IMR-90 (cell line): ENCODE results near the gene URI1. TPM values are rescaled to one million over a fixed set of nuclear protein-coding genes. Genes with fewer than 3 reads are reported as not detected.

Experiments used
- ATAC-seq: fragments of 200-7000 bp; cut with Tn5 transposase; 2 replicates; pipeline ENCODE4 v1.9.1; 2020; ENCODE audit warnings: low read depth, mild to moderate bottlenecking, moderate library complexity
- BruUV-seq: library from RNA; stranded (reverse); fragments of 400-500 nt; replicated peaks from 2 replicates; lab custom pipeline; 2021; lab: Mats Ljungman, UMichigan
- CTCF ChIA-PET: fragments of 300-600 bp; formaldehyde crosslinking; extraction: SDS; loops from one replicate; lab custom pipeline; 2021; ENCODE audit warnings: antibody characterized with exemption; lab: Yijun Ruan, JAX
- POLR2A ChIA-PET: fragments of 300-600 bp; sonication (Branson Sonifier 250); formaldehyde crosslinking; loops from one replicate; lab custom pipeline; 2022; ENCODE audit warnings: antibody characterized with exemption; ENCODE audit not compliant: unreplicated experiment; lab: Charles Lee
- DNase-seq: peaks from one replicate; pipeline ENCODE4 v3.0.0; 2013
- H2AFZ ChIP-seq: replicated peaks from 2 replicates; pipeline ENCODE3; 2013; ENCODE audit warnings: low read length, mild to moderate bottlenecking; ENCODE audit not compliant: poor library complexity
- H2AK5ac ChIP-seq: 2 replicates; pipeline ENCODE4 v1.6.1; 2013; ENCODE audit warnings: low read depth, low read length, inconsistent platforms
- H2AK9ac ChIP-seq: replicated peaks from 2 replicates; pipeline ENCODE3; 2013; ENCODE audit warnings: mild to moderate bottlenecking, low read depth, low read length, moderate library complexity; ENCODE audit not compliant: poor library complexity
- H2BK120ac ChIP-seq: 2 replicates; pipeline ENCODE4 v1.6.1; 2013; ENCODE audit warnings: low read depth, low read length, inconsistent platforms
- H2BK15ac ChIP-seq: 3 replicates; pipeline ENCODE4 v1.6.1; 2013; ENCODE audit warnings: low read depth, low read length, inconsistent platforms
- H2BK20ac ChIP-seq: 2 replicates; pipeline ENCODE4 v1.6.1; 2013; ENCODE audit warnings: low read depth, mild to moderate bottlenecking, inconsistent platforms, low read length, moderate library complexity
- H2BK5ac ChIP-seq: 2 replicates; pipeline ENCODE4 v1.6.1; 2013; ENCODE audit warnings: mild to moderate bottlenecking, low read depth, low read length, inconsistent platforms; ENCODE audit not compliant: poor library complexity, severe bottlenecking
- H3K14ac ChIP-seq: replicated peaks from 2 replicates; pipeline ENCODE4 v1.6.1; 2013; ENCODE audit warnings: low read depth, low read length, inconsistent platforms
- H3K18ac ChIP-seq: 2 replicates; pipeline ENCODE4 v1.6.1; 2013; ENCODE audit warnings: low read depth, low read length, control low read depth
- H3K23ac ChIP-seq: 2 replicates; pipeline ENCODE4 v1.6.1; 2013; ENCODE audit warnings: low read depth, low read length, inconsistent platforms
- H3K27ac ChIP-seq: 2 replicates; pipeline ENCODE4 v1.5.1; 2013; ENCODE audit warnings: mild to moderate bottlenecking, control low read depth, low read length; ENCODE audit not compliant: insufficient read depth
- H3K27me3 ChIP-seq: 2 replicates; pipeline ENCODE4 v1.6.1; 2013; ENCODE audit warnings: low read length; ENCODE audit not compliant: control insufficient read depth, insufficient read depth
- H3K36me3 ChIP-seq: 2 replicates; pipeline ENCODE4 v1.6.1; 2013; ENCODE audit warnings: low read length, mixed read lengths; ENCODE audit not compliant: control insufficient read depth, insufficient read depth
- H3K4ac ChIP-seq: 2 replicates; pipeline ENCODE4 v1.6.1; 2013; ENCODE audit warnings: low read depth, low read length, inconsistent platforms
- H3K4me1 ChIP-seq: 2 replicates; pipeline ENCODE4 v1.6.1; 2013; ENCODE audit warnings: low read length, mixed read lengths; ENCODE audit not compliant: control insufficient read depth, insufficient read depth
- H3K4me2 ChIP-seq: 2 replicates; pipeline ENCODE4 v1.6.1; 2013; ENCODE audit warnings: low read depth, mild to moderate bottlenecking, control low read depth, low read length, moderate library complexity
- H3K4me3 ChIP-seq: 2 replicates; pipeline ENCODE4 v1.5.1; 2013; ENCODE audit warnings: low read depth, mild to moderate bottlenecking, control low read depth, low read length, moderate library complexity; ENCODE audit not compliant: insufficient read depth
- H3K56ac ChIP-seq: 2 replicates; pipeline ENCODE4 v1.6.1; 2013; ENCODE audit warnings: low read length, inconsistent platforms; ENCODE audit not compliant: insufficient read depth; ENCODE audit errors: extremely low read depth
- H3K79me1 ChIP-seq, 2 experiments: 2 replicates each; pipeline ENCODE4 v1.6.1; 2013; ENCODE audit warnings: low read length in 2 of 2, inconsistent platforms in 1 of 2, low read depth in 1 of 2
- H3K9ac ChIP-seq: 2 replicates; pipeline ENCODE4 v1.6.1; 2013; ENCODE audit warnings: low read depth, low read length, control low read depth
- H3K9me1 ChIP-seq: 2 replicates; pipeline ENCODE4 v1.6.1; 2013; ENCODE audit warnings: low read length, inconsistent platforms; ENCODE audit not compliant: insufficient read depth
- H3K9me3 ChIP-seq: 2 replicates; pipeline ENCODE4 v1.6.1; 2013; ENCODE audit warnings: low read length; ENCODE audit not compliant: control insufficient read depth, insufficient read depth
- H4K20me1 ChIP-seq: 2 replicates; pipeline ENCODE4 v1.6.1; 2013; ENCODE audit warnings: low read length, inconsistent platforms; ENCODE audit not compliant: insufficient read depth
- H4K5ac ChIP-seq: 2 replicates; pipeline ENCODE4 v1.6.1; 2013; ENCODE audit warnings: mild to moderate bottlenecking, low read depth, low read length, control low read depth
- H4K8ac ChIP-seq, 2 experiments: 2 replicates each; pipeline ENCODE4 v1.6.1; 2013; ENCODE audit warnings: low read depth in 2 of 2, low read length in 2 of 2, control low read depth in 1 of 2, inconsistent platforms in 1 of 2
- H4K91ac ChIP-seq: 2 replicates; pipeline ENCODE4 v1.6.1; 2013; ENCODE audit warnings: low read depth, low read length, inconsistent platforms; ENCODE audit not compliant: insufficient read depth
- BHLHE40 ChIP-seq: fragments of 150-350 bp; IDR thresholded peaks from 2 replicates; pipeline ENCODE4 v1.6.1; 2016; ENCODE audit warnings: mild to moderate bottlenecking, low read depth, low read length
- CEBPB ChIP-seq: IDR thresholded peaks from 2 replicates; pipeline ENCODE4 v1.6.1; 2012; ENCODE audit warnings: low read depth, low read length, improper control_type of control experiment
- CTCF ChIP-seq: conservative IDR thresholded peaks from 2 replicates; pipeline ENCODE4 v1.5.1; 2012; ENCODE audit warnings: mild to moderate bottlenecking, low read depth, low read length, improper control_type of control experiment
- ELK1 ChIP-seq: fragments of 150-350 bp; IDR thresholded peaks from 2 replicates; pipeline ENCODE4 v1.6.1; 2016; ENCODE audit warnings: low read depth, mild to moderate bottlenecking, low read length, moderate library complexity, borderline replicate concordance
- FOS ChIP-seq: fragments of 150-350 bp; IDR thresholded peaks from 2 replicates; pipeline ENCODE4 v1.6.1; 2016; ENCODE audit warnings: low read depth, low read length
- MAZ ChIP-seq: IDR thresholded peaks from 2 replicates; pipeline ENCODE4 v1.6.1; 2012; ENCODE audit warnings: low read depth, mild to moderate bottlenecking, low read length, improper control_type of control experiment, moderate library complexity, borderline replicate concordance
- MXI1 ChIP-seq: IDR thresholded peaks from 2 replicates; pipeline ENCODE4 v1.6.1; 2012; ENCODE audit warnings: low read depth, mild to moderate bottlenecking, low read length, moderate library complexity, borderline replicate concordance
- NFE2L2 ChIP-seq: fragments of 150-350 bp; IDR thresholded peaks from 2 replicates; pipeline ENCODE4 v1.6.1; 2016; ENCODE audit warnings: low read depth, mild to moderate bottlenecking, low read length
- POLR2A ChIP-seq: IDR thresholded peaks from 2 replicates; pipeline ENCODE4 v1.6.1; 2012; ENCODE audit warnings: mild to moderate bottlenecking, low read depth, low read length
- RAD21 ChIP-seq: IDR thresholded peaks from 2 replicates; pipeline ENCODE4 v1.6.1; 2012; ENCODE audit warnings: low read length, improper control_type of control experiment
- RCOR1 ChIP-seq: IDR thresholded peaks from 2 replicates; pipeline ENCODE4 v1.6.1; 2012; ENCODE audit warnings: mild to moderate bottlenecking, low read length, improper control_type of control experiment; ENCODE audit not compliant: insufficient replicate concordance
- RFX5 ChIP-seq: IDR thresholded peaks from 2 replicates; pipeline ENCODE4 v1.8.0; 2012; ENCODE audit warnings: low read depth, mild to moderate bottlenecking, low read length, moderate library complexity
- WGBS, 2 experiments: methylation state at CpG; one replicate each; pipeline versions ENCODE4 v1.1.5 to v1.1.7; 2013; ENCODE audit warnings: missing lambda C conversion rate in 2 of 2; ENCODE audit not compliant: insufficient read length in 1 of 2; ENCODE audit errors: extremely low coverage in 2 of 2; 5-methylcytosine and 5-hydroxymethylcytosine counted together
- dilution Hi-C: fragments of 300-500 bp; cut with HindIII; formaldehyde crosslinking; loops from one replicate; pipeline ENCODE4 v1.14.3; 2018; ENCODE audit warnings: low sequenced_read_pairs; ENCODE audit not compliant: unreplicated experiment
- in situ Hi-C: fragments of 300-500 bp; cut with MboI; formaldehyde crosslinking; loops from 3 replicates; pipeline ENCODE4 v1.14.3; 2019; ENCODE audit warnings: low sequenced_read_pairs, inconsistent platforms, mixed read lengths
- intact Hi-C: fragments of 100-400 bp; cut with micrococcal nuclease; formaldehyde crosslinking; loops from 2 replicates; pipeline ENCODE4 v1.10.0; 2022
- polyA plus RNA-seq, 3 experiments: library from polyadenylated mRNA; depleted of rRNA; stranded (reverse); fragments of >200 nt; gene quantifications; 2 replicates each; pipeline ENCODE4 v1.2.3, GENCODE V29; 2012; ENCODE audit warnings: low replicate concordance in 1 of 3
- total RNA-seq: library from RNA; depleted of rRNA; stranded (reverse); fragments of >200 nt; gene quantifications from 2 replicates; pipeline ENCODE4 v1.2.3, GENCODE V29; 2012

The URI1 gene
- total and polyA plus RNA-seq, 2 of the 4 experiments (the other 2 are of a cell fraction) = 43.2 to 45.3 TPM

- H3K79me1 ChIP-seq = no peaks in the 10 kb centered on the region
- in situ Hi-C loops (no loop called here), intact Hi-C loops (no loop called here), dilution Hi-C loops (no loop called here)
- no peak overlapping the region for H3K23ac ChIP-seq
- no peaks in the 10 kb centered on the region; the same call in 1 of the 2 replicates for H3K27me3 ChIP-seq
- no TSS peak for BruUV-seq
- POLR2A ChIA-PET = no interaction called here
- no peak overlapping the region for H3K4me3 ChIP-seq
- H2BK120ac ChIP-seq = no peak overlapping the region
- WGBS, 2 experiments = no CpG with 5 or more reads among the region's 3 CpGs
- H3K4me1 ChIP-seq = no peaks in the 10 kb centered on the region
- H2BK20ac ChIP-seq = no peak overlapping the region
- no peak overlapping the region for H2AK5ac ChIP-seq
- no peak overlapping the region for H2AK9ac ChIP-seq
- no peak overlapping the region for H3K56ac ChIP-seq
- no peaks in the 10 kb centered on the region for H4K20me1 ChIP-seq
- no peak overlapping the region for H3K18ac ChIP-seq
- no peaks in the 10 kb centered on the region for H3K9me3 ChIP-seq
- H3K14ac ChIP-seq = no peak overlapping the region
- H3K4ac ChIP-seq = no peak overlapping the region
- no peak overlapping the region for H3K4me2 ChIP-seq
- CTCF ChIA-PET = no interaction called here
- TF ChIP-seq MAZ = no peak
- no peak for TF ChIP-seq CTCF
- TF ChIP-seq CEBPB = no peak
- TF ChIP-seq BHLHE40 = no peak
- no peak for TF ChIP-seq RCOR1
- no peak for TF ChIP-seq RAD21
- no peak for TF ChIP-seq MXI1
- no peak for TF ChIP-seq ELK1
- TF ChIP-seq FOS = no peak
- no peak for TF ChIP-seq NFE2L2
- no peak for TF ChIP-seq RFX5
- no peak for TF ChIP-seq POLR2A
- H3K36me3 ChIP-seq = no peaks in the 10 kb centered on the region
- H3K9me1 ChIP-seq = no peaks in the 10 kb centered on the region
- no peak overlapping the region for H4K91ac ChIP-seq
- ATAC-seq (no peak), DNase-seq (no peak)
- H4K5ac ChIP-seq = no peak overlapping the region
- H3K27ac ChIP-seq = no peak overlapping the region
- H3K9ac ChIP-seq = no peak overlapping the region
- no peak overlapping the region for H2BK15ac ChIP-seq
- no peak overlapping the region for H4K8ac ChIP-seq
- H2AFZ ChIP-seq = no peak overlapping the region
- H2BK5ac ChIP-seq = no peak overlapping the region
These were observed 7.8 kb upstream of the URI1 start for GRCh38 chr19:29934257-29934656.
